NCI-H2171 (cell line): ENCODE measurements around the gene PRR7.

ENCODE experiments used
- DNase-seq: peaks from one replicate; lab custom pipeline; 2025; lab: John Stamatoyannopoulos, UW

The PRR7 gene

DNA sequence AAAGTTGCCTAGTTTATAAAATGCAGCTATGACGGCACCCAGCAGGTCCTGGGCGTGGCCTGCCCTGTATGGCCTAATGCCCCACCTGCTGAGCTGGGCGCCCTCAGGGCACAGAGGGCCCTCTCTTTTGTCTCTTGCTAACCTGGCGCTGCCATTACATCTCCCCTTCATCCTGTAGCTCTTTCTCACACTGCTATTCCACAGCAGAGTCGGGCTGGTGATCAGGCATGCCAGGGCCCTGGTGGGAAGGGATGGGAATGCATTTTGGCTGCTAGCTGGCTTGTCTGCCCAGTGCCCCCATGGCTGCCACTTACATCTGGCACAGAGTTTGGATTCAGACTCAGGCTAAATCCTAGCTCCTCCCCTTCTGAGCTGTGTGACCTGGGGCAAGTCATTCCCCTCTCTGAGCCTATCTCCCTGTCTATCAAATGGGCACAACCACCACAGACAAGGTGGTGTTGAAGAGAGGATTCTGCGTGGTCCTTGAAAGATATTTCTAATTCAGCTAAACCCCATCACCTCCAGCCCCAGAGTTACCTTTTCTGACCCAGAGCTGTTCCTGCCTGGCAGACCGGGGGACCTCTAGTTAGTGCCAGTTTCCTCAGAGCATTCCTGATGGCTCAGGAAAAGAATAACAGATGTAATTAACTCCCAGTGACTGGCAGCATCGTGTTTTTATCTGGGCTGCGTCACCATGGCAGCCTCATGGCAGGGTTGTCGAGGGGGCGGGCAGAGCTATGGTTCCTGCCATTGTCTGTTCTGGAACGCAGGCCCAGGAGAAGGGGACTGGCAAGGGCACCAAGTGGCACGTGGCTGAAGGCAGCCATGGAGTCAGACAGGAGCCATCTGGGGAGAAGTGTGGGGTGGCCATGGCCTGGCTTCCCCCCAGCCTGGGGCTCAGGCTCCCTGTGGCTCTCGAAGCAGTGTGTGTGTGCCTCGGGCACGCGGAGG lies 6.3 kb downstream of the PRR7 start:
- no peak for DNase-seq

DNA sequence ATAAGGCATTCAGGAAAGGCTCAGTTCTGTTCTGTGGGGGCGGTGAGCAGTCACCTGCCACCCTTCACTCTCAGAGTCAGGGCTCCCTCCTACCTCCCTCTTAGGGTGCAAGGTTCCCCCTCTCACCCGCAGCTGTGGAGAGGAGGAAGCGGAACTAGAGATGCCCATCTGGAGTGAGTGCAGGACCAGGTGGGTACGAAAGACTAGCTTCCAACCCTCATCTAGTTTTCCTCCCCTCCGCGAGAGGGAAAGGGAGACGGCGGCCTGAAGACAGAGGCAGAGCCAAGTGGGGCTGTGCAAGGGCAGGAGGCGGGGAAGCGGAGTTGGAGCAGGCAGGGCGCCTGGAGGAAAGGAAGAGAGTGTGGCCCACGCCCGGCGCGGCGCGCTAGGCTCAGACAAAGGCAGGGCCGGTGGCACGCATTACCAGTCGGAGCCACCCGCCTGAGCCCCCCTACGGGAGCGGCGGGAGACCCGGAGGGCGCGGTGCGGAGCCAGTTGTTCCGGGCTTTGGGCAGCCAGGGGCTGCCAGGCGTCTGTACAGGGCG lies 7.3 kb downstream of the PRR7 start:
- no peak for DNase-seq

DNA sequence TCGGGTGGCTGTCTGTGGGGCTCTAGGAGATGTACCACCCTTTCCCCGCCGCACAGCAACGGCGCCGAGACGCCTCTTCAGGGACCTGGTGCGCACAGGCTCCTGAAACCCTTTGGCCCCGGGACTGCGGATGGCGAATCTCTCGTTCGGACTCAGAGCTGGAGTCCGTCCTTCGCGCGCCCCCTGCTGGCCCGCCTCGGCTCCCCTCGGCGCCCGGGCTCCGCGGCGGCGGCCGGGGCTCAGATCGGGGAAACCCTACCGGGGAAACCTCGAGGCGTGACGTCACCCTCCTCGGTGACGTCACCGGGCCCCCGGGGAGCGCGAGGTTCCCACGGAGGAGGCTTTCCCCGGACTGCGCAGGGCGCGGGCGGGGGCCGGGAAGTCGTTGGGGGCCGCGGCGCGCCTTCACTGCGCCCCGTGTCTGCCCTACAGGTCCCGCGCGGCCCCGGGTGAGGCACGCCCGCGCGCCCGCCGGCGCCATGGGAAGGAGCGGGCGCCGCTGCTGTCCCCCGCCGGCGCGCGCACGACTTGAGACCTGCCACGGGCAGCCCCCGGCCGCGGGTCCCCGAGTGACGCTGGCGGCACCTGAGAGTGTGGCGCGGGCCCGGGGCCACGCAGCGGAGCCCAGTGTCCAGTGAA lies 7.9 kb downstream of the PRR7 start:
- peak; percentile 51 for DNase-seq

DNA sequence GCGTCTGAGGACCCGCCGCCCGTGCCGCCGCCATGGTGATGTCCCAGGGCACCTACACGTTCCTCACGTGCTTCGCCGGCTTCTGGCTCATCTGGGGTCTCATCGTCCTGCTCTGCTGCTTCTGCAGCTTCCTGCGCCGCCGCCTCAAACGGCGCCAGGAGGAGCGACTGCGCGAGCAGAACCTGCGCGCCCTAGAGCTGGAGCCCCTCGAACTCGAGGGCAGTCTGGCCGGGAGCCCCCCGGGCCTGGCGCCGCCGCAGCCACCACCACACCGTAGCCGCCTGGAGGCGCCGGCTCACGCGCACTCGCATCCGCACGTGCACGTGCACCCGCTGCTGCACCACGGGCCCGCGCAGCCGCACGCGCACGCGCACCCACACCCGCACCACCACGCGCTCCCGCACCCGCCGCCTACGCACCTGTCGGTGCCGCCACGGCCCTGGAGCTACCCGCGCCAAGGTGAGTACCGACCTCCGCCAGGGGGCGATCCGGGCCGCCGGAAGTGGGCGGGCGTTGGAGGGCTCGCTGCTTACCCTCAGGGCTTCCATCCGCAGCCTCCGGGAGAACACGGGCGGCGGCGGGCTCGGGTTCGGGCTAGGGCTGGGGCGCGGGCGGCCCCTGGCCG lies 8.5 kb downstream of the PRR7 start:
- DNase-seq = peak; percentile 77

DNA sequence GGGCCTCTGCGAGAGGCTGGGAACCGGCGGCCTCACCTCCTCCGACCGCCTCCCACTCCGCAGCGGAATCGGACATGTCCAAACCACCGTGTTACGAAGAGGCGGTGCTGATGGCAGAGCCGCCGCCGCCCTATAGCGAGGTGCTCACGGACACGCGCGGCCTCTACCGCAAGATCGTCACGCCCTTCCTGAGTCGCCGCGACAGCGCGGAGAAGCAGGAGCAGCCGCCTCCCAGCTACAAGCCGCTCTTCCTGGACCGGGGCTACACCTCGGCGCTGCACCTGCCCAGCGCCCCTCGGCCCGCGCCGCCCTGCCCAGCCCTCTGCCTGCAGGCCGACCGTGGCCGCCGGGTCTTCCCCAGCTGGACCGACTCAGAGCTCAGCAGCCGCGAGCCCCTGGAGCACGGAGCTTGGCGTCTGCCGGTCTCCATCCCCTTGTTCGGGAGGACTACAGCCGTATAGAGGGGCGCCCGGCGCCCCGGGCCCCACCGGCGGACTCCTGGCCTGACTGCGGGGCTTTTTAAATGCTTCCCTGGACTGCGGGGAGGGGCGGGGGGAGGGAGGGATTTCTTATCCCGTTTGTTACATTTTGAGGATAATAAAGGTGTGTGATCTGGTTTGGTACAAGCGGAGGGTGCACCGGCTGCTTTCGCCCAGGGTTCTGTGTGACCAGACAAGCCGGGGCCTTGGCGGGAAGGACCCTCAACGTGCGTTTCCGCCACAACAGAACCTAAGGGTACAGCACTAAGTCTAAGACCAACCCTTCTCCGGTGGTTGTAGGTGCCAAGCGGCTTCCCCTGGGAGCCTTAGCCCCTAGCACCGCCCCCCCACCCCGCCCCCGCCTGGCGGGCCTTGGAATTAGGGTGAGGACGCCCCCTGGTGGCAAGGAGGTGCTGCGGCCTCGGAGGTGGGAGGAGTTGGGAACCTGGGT lies 9.3 kb downstream of the PRR7 start:
- peak; percentile 80 for DNase-seq

DNA sequence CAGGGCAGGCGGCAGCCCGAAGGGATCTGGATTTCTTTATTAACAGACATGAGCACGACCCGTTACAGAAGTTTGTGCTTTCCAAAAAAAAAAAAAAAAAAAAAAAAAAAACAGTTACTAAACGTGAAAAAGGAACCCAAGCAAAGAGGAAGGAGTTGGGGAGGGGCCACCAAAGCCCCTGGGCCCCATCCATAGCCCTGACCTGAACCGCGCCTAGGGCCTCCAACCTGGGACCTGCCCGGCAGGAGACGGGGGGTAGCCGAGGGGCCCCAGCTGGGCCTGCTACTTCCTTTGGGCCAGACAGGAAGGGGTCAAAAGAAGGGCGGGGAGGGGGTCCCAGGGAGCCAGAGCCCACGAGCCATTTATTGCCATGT lies 10.0 kb downstream of the PRR7 start:
- no peak for DNase-seq

DNA sequence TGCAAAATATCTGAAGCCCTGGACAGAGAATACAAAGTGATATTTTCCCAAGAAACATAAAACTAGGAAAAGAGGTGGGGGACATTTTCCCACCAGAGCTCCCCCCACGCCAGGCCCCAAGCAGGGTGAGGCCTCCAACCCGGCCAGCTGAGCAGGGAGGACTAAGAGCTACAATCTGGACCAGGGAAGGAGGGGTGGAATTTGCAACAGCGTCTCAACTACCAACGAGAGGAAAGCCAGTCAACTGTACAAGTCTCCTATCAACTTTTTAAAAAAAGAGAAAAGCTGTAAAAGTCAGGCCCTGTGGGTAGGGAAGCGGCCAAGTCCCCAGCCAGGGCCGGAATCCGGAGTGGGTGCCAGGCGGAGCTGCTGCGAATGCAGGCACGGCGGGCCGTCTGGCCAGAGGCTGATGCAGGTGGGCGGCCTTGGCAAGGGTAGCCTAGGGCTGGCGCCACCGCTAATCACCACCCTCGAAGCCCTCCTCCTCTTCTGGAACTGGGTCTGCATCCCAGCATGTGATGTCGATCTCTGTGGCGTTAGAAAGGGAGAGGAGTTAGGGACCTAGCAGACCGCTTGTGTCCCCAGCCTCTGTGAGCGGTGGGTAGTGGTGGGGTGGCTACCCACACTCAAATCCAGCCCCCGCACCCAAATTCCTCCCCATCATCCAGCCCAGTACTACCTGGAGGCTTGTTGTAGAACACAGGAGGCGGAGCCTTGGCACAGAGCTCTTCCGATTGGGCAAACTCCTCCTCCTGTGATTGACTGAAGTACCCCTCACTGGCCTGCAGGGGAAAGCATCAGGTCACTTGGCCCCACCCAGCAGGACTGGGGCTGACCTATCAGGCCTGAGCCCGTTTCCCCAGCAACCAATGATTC lies 10.6 kb downstream of the PRR7 start:
- peak; percentile 41 for DNase-seq

DNA sequence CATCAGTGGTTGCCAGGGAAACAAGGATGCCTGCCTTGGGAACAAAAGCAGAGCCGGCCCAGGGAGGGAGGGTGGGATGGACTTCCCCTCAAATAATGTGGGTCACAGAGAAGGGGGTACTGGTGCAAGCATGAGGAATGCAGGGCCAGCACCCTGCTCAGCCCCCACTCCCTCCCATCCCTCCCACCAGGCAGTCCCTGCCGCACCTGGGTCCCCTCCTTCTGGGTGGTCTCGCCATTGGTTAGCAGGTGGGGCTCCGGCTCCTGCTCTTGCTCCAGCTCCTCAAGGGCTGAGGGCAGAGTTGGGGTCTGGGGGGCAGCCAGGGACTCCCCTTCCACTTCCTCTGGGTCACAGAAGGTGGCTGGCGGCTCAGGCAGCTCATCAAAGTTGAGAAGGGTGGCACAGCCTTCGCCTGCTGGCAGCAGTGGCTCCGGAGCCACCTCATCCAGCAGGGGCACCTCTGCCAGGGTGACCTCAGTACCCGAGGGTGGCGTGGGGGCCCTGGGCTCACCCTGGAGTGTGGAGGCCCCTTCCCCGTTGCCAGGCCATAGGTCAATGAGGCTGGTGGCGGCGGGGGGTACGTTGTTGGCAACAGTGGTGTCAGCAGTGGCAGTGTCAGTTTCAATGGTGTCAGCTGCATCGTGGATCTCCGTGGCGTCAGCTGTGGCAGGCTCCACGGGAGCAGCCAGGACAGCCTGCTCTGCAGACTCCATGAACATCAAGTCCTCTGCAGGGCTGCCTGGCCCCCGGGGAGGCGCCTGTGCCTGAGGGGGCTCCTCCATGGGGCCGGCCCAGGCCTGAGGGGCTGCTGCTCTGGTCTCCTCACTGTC lies 11.5 kb downstream of the PRR7 start:
- no peak for DNase-seq

DNA sequence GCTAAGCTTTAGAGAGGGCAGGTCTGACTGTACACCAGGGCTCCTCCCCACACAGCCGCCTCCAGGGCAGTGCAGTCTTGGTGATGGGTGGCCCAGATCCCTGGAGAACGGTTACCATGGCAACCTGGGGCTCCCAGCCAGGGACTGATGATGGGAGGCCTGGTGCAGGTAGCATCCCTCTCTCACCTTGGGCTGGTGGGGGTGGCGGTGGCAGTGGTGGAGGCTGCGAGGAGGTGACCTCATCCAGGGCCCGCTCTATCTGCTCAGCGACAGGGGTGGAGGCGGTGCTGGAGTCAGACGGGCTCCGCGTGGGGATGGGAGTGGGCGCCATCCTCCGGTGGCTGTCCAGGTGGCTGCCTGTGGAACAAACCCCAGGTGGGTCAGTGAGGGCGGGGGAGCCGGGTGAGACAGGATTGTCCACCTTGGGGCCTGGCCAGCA lies 12.3 kb downstream of the PRR7 start:
- no peak for DNase-seq

DNA sequence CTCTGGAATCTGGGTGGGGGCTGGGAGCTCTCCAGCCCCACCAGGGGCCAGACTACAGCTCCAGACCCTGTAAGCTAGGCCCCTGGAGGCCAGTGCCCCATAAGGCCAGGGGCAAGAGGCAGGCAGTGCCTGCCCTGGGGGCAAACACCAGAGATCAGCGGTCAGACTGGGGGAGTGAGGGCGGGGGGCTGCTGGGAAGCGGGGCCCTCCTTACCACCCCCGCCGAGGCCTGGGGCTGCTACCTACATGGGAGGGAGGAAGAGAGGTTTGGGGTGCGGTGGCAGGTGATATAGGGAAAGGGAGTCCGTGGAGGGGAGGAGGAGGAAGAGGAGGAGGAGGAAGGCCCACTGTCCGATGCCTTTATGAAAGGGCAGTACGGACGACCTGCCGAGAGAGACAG lies 12.7 kb downstream of the PRR7 start:
- no peak for DNase-seq

DNA sequence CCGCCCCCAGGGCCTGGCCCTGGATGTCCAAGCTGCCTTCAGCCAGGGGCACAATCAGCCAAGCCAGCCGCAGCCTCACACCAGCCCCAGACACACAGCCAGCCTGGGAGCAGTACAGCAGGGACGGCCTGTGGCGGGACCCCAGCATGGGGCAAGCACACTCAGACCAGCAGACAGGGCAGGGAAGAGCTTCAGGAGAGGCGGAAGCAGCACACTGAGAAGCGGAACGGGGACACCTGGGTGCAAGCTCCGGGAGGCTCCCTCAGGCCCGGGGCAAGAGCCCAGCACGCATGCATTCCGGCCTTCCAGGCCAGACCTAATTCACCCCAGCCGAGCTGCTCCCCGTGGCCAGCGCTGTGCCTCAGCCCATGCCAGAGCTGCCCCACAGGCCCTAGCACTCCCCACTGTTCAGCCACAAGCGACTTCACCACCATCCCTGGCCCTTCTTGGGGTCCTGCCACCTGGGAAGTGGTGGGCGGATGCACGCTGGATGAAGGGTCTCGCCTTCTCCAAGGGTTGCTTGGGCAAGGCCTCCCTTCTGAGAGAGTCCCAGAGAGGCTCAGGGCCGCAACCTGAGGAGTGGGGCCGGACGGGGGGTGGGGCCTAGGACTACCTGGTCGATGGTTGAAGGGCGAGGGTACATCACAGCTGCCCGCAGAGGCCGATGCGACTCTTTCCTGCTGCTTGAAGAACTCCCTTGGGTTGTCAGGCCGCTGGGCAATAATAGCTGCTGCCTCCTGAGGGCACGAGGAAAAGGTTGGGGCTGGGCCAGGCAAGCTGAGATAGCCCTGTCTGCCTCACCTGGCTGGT lies 13.4 kb downstream of the PRR7 start:
- no peak for DNase-seq

DNA sequence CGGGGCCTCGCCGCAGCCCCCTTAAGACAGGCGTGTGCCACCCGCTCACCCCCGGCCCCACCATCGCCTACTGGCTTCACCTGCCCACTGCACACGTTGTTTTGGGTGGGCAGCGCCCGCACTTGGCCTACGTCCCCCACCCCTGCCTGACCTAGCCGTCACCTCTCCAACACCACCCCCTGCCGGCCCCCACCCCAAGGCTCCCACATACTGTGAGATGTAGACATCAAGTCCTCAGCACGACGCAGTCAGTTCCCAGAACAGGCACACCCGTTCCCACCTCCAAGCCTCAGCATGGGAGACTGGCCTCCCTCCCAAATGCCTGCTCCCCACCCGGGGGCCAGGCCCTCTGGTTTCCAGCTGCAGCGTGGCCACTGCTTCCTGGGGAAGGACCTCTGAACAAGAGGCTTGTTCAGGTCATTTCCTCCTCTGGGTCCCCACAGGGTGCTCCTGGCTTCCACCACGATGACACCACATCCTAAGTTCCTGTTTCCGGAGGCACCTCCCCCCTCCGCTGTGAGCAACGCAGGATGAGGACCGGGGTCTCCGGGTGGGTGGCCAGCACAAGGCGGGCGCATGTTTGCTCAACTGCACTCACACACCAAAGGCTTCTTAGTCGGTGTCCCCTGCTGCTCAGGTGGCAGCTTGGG lies 15.5 kb downstream of the PRR7 start:
- no peak for DNase-seq

DNA sequence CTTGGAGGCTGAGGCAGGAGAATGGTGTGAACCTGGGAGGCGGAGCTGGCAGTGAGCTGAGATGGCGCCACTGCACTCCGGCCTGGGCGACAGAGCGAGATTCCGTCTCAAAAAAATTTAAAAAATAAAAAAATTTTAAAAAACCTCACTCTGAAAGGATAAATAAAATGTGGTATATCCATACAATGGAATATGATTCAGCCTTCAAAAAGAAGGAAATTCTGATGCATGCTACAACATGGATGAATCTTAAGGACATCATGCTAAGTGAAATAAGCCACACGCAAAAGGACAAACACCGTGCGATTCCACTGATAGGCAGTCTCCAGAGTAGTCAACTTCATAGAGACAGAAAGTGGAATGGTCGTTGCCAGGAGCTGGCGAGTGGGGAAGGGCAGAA lies 18.4 kb downstream of the PRR7 start:
- no peak for DNase-seq

DNA sequence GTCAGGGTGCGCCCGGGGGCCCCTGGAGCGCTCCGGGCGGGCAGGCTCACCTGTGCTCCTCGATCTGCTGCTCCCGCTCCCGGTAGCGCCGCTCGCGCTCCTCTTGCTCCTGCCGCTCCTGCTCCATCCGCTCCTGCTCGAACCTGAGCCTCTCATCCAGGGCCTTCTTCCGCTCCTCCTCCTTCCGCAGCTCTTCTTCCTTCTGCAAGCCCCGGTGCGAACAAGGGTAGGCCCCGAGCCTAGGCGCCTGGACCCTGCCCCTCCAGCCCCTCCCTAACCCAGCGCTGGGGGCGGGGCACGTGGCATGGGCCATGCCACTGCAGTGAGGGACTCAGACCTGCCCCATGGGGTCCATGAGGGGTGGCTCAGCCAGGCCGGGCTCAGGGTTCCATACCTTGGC lies 20.2 kb downstream of the PRR7 start:
- DNase-seq = no peak

DNA sequence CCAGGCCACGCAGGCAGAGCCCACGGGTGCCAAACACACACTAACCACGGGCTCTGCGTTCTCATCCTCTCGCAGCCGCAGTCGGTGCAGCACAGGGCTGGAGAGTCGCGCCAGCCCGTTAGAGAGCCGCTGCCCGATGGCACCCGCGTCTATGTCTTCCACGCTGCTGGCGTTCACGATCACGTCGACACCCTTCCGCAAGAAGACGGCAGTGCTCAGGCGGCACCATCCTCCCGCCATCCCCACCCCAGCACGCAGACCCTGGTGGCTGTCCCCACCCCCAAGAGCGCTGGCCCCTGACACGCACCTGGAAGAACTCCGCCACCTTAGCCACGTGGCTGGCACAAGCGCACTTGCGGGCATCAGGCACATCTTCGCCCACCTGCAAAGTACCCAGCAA lies 20.8 kb downstream of the PRR7 start:
- DNase-seq = no peak

DNA sequence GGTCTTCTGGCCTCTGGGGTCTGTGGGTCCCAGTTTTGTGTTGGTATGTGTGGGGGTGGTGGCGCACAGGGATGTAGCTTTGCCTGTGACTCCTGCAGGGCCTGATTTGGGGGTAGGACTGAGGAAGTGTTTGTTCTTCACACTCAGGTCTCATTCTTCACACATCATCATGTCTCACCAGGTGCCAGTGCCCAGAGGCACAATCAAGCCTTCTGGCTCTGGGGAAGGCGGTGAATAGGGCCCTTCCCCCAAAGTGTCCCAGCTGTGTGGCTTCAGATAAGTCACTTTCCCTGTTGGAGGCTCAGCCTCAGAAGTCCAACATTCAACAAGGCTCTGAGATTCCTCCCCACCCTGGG lies 21.7 kb downstream of the PRR7 start:
- no peak for DNase-seq

DNA sequence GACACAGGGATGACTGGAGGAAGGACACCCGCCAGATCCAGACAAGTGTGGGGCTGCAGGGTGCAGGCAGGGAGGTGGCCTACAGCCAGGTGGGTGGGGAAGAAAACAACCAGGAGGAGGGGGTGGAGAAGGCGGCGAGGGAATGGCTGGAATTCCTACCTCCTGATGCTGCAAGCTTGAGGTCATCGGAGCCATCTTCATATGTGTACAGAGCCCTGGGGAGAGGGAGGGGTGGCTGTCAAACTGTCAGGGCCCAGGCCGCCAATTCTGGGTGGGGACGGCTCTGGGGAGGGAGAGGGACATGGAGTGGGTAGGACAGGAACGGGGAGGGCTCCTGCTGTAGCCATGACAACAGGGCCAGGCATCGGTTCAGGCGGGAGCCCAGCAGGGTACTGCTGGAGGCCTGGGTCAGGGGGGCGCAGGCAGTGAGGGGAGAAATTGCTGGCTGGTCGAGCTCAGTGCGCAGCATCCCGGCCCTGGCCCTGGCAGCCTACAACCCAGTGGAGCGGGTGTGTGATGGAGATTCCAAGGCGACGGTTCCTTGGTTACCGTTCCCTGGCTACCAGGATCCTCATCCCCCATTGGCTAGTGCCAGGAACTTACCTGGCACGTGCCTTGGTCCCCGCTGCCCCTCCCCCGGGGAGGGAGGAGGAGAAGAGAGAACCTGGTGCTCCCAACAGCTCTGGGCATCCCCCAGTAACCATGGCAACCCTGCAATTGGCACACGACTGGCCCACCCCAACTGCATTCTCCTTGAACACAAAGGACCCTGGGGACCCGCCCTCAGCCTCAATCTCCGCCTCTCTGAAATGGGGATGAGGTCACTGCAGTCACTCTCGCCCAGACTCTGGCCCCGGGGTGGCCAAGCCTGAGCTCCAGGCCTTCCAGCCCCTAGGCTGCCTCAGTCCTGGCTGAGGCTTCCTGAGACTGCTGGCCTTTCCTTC lies 22.3 kb downstream of the PRR7 start:
- DNase-seq = no peak
